Right renal cortex interstitium (tissue), 3 donors: ENCODE measurements around the gene ADAT3. TPM values are rescaled to one million over a fixed set of nuclear protein-coding genes. Genes with fewer than 3 reads are reported as not detected.

Source experiments
- DNase-seq, 3 donors: peaks; one replicate each; pipeline ENCODE4 v3.0.0-alpha.2; 2013; ENCODE audit warnings: low read depth in 3 of 3, low spot score in 2 of 3
- polyA plus RNA-seq, 3 donors: library from polyadenylated mRNA; unstranded; fragments of 120-200 nt; gene quantifications; one replicate each; pipeline ENCODE4 v1.2.1, GENCODE V29; 2013; ENCODE audit not compliant: insufficient read length in 3 of 3

Gene ADAT3
- polyA plus RNA-seq, 3 donors: 1.3 to 2.5 (median 1.5) TPM

DNA sequence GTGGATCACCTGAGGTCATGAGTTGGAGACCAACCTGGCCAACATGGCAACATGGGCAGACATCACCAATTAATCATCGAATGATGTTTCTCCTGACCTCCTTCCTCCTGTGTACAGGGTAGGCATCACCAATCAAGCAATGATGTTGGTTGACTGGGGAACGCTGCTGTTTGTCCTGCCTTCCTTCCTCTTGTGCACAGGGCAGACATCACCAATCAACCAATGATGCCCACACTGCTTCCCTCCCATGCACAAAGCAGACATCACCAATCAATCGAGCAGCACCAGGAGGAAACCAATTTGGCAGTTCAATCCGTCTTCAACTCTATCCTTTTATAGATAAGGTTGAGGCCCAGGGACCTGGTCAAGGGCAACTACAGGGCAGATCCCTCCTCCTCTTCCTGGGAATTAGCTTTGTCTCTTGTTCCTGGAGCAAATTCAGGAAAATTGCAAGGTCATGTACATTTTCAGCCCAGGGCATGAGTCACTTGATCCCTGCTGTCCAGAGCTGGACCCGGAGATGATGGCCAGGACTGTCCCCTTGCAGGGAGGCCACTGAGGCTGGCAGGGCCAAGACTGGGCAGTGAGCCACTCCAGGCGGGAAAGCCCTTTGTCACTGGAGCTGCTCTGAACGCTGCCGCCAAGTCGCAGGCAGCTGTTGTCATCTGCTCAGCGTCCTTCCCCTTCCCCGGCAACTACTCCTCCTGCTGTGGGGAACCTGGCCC, 30.4 kb downstream of the ADAT3 start:
- DNase-seq: no peak

- no peak for DNase-seq
Observed at GRCh38 chr19:1936430-1936829, 31.2 kb downstream of the ADAT3 start.

- no peak for DNase-seq
Observed at GRCh38 chr19:1936916-1937610, 31.9 kb downstream of the ADAT3 start.

GRCh38 chr19:1938071-1938470, 32.9 kb downstream of the ADAT3 start:
- no peak for DNase-seq

DNA sequence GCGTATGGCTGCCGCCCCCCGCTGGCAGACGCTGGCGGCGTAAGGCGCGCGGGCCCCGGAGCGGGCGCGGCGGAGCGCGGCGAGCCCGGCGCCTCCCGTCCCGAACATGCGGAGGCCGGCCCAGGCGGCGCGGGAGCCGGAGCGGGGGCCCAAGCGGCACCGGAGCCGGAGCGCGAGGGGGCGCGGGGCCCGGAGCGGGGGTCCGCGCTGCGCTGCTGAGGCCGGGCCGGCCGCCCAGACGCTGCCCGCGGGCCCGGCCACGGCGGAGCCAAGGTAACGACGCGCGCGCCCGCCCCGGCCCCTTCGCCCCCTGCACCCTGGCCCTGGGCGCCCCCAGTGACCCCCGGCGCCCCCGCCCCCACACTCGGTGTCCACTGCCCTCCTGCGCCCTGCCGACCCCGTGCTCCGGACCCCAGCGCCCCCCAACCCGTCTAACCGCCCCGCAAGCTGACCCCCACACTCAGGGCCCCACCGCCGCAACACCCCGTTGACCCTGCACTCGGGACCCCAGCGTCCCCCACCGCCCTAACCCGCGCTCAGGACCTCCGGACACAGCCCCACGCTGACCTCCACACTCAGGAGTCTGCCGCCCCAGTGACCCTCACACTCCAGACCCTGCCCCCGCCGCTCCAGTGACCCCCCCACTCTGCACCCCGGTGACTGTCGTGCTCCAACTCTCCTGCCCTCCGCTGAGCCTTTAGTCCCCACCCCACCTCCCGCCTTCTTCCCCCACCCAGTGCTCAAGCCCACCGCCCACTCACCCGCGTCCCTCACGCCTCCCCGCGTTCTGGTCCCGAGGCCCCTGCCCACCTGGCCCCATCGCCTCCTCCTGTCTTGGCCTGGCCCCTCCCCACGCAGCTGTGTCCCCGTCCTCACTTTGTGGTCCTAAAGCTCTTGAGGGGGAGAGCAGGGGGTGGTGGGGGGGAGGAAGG, 36.2 kb downstream of the ADAT3 start, which contains the start of gene CSNK1G2:
CSNK1G2 (plus strand) TSS at position 27 of the 932 bp plus-strand sequence. CDS start 28,601 bp downstream, outside the sequence.
- DNase-seq: no peak

DNA sequence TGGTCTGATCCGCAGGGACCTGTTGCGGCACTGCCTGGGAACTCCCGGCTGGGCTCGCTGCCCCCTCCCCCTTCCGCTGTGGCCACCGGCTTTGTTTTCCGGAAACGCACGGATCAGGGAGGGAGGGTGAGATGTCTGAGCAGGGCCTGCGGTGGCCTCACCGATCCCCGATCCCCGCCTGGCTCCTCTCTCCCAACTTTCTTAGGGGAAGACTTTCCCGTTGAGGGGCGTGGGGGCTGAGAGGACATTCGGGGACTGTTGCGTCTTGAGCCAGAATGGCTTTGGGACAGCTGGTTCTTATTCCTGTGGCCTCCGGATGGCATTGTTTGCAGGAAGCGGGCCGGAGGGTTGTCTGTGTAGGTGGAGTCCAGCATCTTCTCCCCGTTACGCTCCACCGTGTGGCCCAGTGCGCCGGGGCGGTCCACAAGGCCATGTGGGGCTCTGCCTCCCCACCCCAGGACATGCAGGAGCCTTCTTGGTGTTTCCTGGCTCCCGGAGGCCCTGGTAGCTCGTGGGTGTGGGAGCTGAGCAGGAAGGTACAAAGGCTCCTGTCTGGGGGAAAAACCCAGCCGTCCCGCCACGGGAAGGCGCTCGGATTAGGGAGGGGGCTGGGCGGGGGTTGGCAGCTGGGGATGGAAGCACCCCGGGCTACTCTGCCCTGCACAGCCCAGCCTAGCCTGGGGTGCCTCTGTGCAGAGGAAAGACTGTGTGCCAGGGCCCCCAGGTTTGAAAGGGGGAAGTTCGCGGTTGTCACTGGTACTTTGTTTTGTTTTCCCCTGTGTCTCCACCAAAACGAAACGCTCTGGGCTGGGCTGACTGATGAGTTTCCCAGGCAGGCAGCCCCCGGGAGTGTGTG, 37.1 kb downstream of the ADAT3 start:
- DNase-seq: peak in 1 of 3 donors; percentile 64

- DNase-seq: no peak
Observed at GRCh38 chr19:1942934-1943555, 37.8 kb downstream of the ADAT3 start.

GRCh38 chr19:1943661-1944087, 38.5 kb downstream of the ADAT3 start:
- DNase-seq: no peak

GRCh38 chr19:1944088-1944915, 39.1 kb downstream of the ADAT3 start:
- no peak for DNase-seq

DNA sequence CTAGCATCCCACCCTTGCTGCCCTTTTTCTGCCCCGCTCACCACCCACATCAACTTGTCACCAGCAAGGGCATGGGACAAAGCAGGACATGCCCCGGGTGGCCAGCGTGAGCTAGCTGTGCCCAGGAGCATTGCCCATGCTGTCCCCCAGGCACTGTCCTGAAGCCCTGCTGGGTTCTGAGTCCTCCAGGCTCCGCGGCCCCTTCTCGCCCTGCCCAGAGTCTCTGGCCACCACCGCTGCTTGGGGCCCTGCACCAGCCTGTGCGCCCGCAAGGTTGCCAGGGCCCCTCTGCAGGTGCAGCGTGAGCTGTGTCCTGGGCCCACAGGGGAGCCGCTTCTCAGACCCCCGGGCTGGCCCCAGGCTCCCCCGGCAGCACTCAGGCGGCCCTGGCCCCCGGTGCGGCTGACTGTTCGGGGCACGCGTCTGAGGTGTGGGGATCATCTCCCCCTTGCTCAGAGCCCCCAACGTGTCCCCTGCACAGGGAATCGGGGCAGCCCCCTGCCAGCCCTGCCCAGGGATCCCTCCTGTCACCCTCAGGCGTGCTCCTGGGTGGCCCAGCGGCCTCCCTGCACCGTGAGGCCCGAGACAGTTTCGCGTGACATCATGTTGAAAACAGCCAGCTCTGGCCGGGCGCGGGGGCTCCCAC, 39.8 kb downstream of the ADAT3 start:
- no peak for DNase-seq

DNA sequence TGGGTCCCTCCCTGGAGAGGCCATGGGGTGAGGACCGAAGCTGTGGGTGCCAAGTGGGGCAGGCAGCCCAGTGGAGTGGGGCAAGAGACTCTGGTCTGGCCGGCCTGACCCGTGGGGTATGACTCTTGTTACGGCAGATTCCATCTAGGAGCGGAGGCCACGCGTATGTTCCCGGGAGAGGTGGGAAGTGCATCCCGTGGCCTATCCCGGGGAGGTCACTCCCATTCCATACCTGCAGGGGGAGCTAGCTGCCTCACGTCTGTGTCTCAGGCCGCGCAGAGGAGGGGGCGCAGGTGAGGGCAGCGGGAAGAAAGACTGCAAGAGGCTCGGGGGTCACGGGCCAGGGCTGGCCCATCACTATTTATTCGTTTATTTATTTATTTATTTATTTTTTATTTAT, 40.7 kb downstream of the ADAT3 start:
- no peak for DNase-seq

- DNase-seq: no peak
Observed at GRCh38 chr19:1947651-1948209, 42.5 kb downstream of the ADAT3 start.

DNA sequence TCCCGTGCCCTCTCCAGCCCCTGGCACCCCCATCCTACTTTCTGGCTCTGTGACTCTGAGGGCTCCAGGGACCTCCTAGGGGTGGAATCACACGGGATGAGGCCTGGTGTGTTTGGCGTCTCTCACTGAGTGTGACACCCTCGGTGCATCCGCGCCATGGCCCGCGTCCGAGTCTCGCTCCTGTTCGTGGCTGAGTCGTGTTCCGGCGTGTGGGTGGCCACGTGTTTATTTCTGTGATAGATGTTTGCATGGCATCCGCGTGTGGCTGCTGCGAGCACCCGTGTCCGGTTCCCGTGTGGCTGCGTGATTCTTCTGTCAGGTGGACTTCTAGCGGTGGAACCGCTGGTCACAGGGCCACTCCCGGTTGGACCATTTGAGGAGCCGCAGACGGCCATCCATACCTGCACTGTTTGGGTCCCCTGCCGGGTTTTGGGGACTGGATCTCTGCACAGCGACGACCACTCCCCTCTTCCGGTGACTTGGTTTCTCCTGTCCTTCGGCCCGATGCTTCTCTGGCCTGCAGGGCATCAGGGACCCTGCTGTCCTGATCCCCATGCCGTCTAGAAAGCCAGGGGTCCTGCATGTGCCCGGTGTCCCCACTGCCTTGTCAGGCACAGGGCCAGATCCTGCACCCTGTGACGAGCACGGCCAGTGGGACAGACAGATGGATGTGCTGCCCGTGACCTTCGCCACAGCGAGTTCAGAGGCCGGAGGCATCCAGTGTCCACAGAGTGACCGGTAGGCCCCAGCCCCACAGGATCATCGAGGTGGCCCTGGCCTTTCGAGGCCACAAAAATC, 44.3 kb downstream of the ADAT3 start:
- no peak for DNase-seq

- no peak for DNase-seq
Observed at GRCh38 chr19:1950640-1951039, 45.4 kb downstream of the ADAT3 start.

GRCh38 chr19:1952635-1953034, 47.4 kb downstream of the ADAT3 start:
- DNase-seq: no peak

GRCh38 chr19:1953037-1953436, 47.8 kb downstream of the ADAT3 start:
- no peak for DNase-seq

DNA sequence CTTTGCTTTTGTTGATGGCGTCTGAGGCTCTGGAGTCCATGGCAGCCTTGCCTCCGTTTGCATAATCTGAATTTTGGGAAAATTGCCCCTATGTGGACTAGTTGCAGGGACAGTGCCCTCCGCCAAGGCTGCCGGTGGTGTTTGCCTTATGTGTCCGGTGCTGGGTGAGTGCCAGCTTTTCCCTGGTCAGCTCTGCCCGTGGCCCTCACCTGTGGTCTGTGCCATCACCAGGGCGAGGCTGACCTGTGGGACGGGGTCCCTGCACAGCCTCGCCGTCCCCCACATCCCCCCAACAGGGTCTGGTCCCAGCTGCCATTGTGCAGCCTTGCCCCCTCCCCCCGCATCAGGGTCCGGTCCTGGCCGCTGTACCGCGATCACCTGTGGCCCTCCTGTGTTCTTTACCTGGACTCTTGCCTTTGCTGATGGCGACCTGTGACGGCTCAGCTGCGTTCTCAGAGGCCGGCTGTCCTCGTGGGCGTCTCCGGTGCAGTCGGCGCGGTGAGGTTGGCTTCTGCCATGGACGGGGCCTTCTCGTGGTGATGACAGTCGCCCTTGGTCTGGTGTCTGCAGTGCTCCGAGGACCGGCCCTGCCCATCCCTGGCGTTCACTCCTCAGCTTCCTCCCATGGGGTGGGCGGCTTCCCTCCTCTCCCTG, 48.4 kb downstream of the ADAT3 start:
- no peak for DNase-seq
